ENCODE data around the gene CYTL1.

- TF ChIP-seq POLR2A (IDR thresholded peaks at IDR 0.05; ENCODE audit: low read length) (no peak), GATA1 (IDR thresholded peaks at IDR 0.05; ENCODE audit: low read depth, low read length) (no peak)
Measured at GRCh38 chr4:4995908-4996265, 23.4 kb downstream of the CYTL1 start.

Measured in erythroblast (primary cell).